ENCODE measurements around the gene EPHB6. TPM values are rescaled to one million over a fixed set of nuclear protein-coding genes. Genes with fewer than 3 reads are reported as not detected.
A peak's percentile ranks its signal among the peaks of the same experiment; 100 is the strongest.

Gene EPHB6
- total RNA-seq, 2 donors from 2014 or later: 33.2 to 36.9 TPM

DNA sequence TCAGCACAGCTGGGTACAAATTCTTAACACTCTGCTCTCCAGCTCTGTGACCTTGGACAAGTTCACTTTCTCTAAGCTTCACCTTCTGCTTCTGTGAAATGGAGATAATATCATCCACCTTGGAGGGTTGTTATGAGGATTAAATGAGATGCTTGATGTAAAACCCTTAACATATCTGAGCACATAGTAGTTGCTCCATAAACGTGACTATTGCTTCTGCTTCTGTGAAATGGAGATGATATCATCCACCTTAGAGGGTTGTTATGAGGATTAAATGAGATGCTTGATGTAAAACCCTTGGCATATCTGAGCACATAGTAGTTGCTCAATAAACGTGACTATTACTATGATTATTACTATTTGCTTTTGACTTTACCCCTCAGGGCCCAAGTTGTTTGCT lies 14.6 kb downstream of the EPHB6 start:
- Histone ChIP-seq H3K27me3 (ENCODE audit: control insufficient read depth, insufficient read depth, low read length, poor library complexity, severe bottlenecking) (no peaks in the 10 kb centered on the region), H3K9me3 (ENCODE audit: control insufficient read depth, low read length) (no peaks in the 10 kb centered on the region), H3K4me3 (ENCODE audit: low read length) (no peak overlapping the region), H3K36me3 (ENCODE audit: control insufficient read depth, insufficient read depth, low read length) (peaks cover 15% of the 10 kb centered on the region), H3K27ac (ENCODE audit: low read depth, low read length) (no peak overlapping the region), H3K4me1 (ENCODE audit: control insufficient read depth, insufficient read depth, low read length) (no peaks in the 10 kb centered on the region), H3K9ac (ENCODE audit: extremely low read depth, low read length, poor library complexity, severe bottlenecking) (no peak overlapping the region)
- H3K9me3 Mint-ChIP-seq: no peaks in the 10 kb centered on the region
- H3K27me3 Mint-ChIP-seq (ENCODE audit: insufficient read depth): no peaks in the 10 kb centered on the region
- H3K4me3 Mint-ChIP-seq: no peak overlapping the region
- peaks cover 49% of the 10 kb centered on the region for H3K36me3 Mint-ChIP-seq (ENCODE audit: low read depth)
- H3K27ac Mint-ChIP-seq: no peak overlapping the region
- DNase-seq: no peak
- TF ChIP-seq, protein P1, sequence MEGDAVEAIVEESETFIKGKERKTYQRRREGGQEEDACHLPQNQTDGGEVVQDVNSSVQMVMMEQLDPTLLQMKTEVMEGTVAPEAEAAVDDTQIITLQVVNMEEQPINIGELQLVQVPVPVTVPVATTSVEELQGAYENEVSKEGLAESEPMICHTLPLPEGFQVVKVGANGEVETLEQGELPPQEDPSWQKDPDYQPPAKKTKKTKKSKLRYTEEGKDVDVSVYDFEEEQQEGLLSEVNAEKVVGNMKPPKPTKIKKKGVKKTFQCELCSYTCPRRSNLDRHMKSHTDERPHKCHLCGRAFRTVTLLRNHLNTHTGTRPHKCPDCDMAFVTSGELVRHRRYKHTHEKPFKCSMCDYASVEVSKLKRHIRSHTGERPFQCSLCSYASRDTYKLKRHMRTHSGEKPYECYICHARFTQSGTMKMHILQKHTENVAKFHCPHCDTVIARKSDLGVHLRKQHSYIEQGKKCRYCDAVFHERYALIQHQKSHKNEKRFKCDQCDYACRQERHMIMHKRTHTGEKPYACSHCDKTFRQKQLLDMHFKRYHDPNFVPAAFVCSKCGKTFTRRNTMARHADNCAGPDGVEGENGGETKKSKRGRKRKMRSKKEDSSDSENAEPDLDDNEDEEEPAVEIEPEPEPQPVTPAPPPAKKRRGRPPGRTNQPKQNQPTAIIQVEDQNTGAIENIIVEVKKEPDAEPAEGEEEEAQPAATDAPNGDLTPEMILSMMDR (conservative IDR thresholded peaks at IDR 0.05): no peak
- H3K4me1 Mint-ChIP-seq: peaks cover 4% of the 10 kb centered on the region
- WGBS, 2 experiments (ENCODE audit: insufficient coverage in 1 of 2, insufficient read length in 1 of 2): 86 to 88% methylated on average over 1 to 2 of the region's 2 CpGs

DNA sequence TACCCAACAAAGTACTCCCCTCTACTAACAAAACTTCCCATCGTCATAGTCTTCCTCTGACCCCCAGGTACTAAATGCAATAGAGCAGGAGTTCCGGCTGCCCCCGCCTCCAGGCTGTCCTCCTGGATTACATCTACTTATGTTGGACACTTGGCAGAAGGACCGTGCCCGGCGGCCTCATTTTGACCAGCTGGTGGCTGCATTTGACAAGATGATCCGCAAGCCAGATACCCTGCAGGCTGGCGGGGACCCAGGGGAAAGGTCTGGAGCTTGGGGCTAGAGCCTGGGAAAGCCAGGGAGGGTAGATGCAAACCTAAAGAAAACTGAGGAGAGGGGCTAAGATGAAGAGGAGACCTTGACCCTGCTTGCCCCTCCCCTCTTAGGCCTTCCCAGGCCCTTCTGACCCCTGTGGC lies 15.3 kb downstream of the EPHB6 start:
- peaks cover 53% of the 10 kb centered on the region for H3K36me3 Mint-ChIP-seq (ENCODE audit: low read depth)
- TF ChIP-seq, protein P1 (conservative IDR thresholded peaks at IDR 0.05): no peak
- no peaks in the 10 kb centered on the region for H3K4me1 ChIP-seq (ENCODE audit: control insufficient read depth, insufficient read depth, low read length)
- H3K4me3 Mint-ChIP-seq: no peak overlapping the region
- H3K4me3 ChIP-seq (ENCODE audit: low read length): no peak overlapping the region
- no peaks in the 10 kb centered on the region for H3K27me3 ChIP-seq (ENCODE audit: control insufficient read depth, insufficient read depth, low read length, poor library complexity, severe bottlenecking)
- peaks cover 4% of the 10 kb centered on the region for H3K27me3 Mint-ChIP-seq (ENCODE audit: insufficient read depth)
- DNase-seq: peak; percentile 30
- no peak overlapping the region for H3K9ac ChIP-seq (ENCODE audit: extremely low read depth, low read length, poor library complexity, severe bottlenecking)
- H3K27ac ChIP-seq (ENCODE audit: low read depth, low read length): no peak overlapping the region
- peaks cover 15% of the 10 kb centered on the region for H3K36me3 ChIP-seq (ENCODE audit: control insufficient read depth, insufficient read depth, low read length)
- 42 to 79% methylated on average over 2 to 8 of the region's 8 CpGs for WGBS, 2 experiments (ENCODE audit: insufficient coverage in 1 of 2, insufficient read length in 1 of 2)
- no peak overlapping the region for H3K27ac Mint-ChIP-seq
- peaks cover 4% of the 10 kb centered on the region for H3K4me1 Mint-ChIP-seq
- H3K9me3 ChIP-seq (ENCODE audit: control insufficient read depth, low read length): no peaks in the 10 kb centered on the region
- no peaks in the 10 kb centered on the region for H3K9me3 Mint-ChIP-seq

DNA sequence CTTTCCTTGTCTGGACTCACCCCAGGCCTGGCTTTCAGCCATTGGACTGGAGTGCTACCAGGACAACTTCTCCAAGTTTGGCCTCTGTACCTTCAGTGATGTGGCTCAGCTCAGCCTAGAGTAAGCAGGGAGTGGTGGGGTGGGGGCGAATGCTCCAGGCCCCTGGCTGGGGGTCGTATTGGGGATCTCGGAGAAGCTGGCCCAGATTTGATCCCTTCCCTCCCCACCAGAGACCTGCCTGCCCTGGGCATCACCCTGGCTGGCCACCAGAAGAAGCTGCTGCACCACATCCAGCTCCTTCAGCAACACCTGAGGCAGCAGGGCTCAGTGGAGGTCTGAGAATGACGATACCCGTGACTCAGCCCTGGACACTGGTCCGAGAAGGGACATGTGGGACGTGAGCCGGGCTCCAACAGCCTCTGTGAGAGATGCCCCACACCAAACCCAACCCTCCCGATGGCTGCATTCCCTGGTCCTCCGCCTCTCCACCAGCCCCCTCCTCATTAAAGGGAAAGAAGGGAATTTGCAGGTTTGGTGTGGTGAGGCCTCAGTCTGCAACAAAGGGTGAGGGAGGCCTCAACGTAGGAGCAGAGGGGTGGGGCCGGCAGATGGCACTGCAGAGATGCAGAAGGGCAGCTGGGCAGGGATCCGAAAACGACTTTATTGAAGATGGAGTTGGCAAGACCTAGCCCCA lies 15.8 kb downstream of the EPHB6 start:
- Mint-ChIP-seq H3K27me3 (ENCODE audit: insufficient read depth) (peaks cover 7% of the 10 kb centered on the region), H3K36me3 (ENCODE audit: low read depth) (peaks cover 55% of the 10 kb centered on the region), H3K4me1 (peaks cover 4% of the 10 kb centered on the region), H3K4me3 (no peak overlapping the region), H3K9me3 (no peaks in the 10 kb centered on the region), H3K27ac (no peak overlapping the region)
- Histone ChIP-seq H3K27ac (ENCODE audit: low read depth, low read length) (no peak overlapping the region), H3K9me3 (ENCODE audit: control insufficient read depth, low read length) (no peaks in the 10 kb centered on the region), H3K36me3 (ENCODE audit: control insufficient read depth, insufficient read depth, low read length) (peaks cover 15% of the 10 kb centered on the region), H3K27me3 (ENCODE audit: control insufficient read depth, insufficient read depth, low read length, poor library complexity, severe bottlenecking) (no peaks in the 10 kb centered on the region), H3K9ac (ENCODE audit: extremely low read depth, low read length, poor library complexity, severe bottlenecking) (no peak overlapping the region), H3K4me3 (ENCODE audit: low read length) (no peak overlapping the region), H3K4me1 (ENCODE audit: control insufficient read depth, insufficient read depth, low read length) (no peaks in the 10 kb centered on the region)
- WGBS, 2 experiments (ENCODE audit: insufficient coverage in 1 of 2, insufficient read length in 1 of 2): 87 to 94% methylated on average over 3 to 13 of the region's 14 CpGs
- peak; percentile 42 for DNase-seq
- TF ChIP-seq, protein P1 (conservative IDR thresholded peaks at IDR 0.05): no peak

Data from endodermal cell (in vitro differentiated cells).